ENCODE measurements around the gene MARK4. TPM values are rescaled to one million over a fixed set of nuclear protein-coding genes. Genes with fewer than 3 reads are reported as not detected.

MARK4 gene
- total RNA-seq, 1 donor = 18.1 TPM

DNA sequence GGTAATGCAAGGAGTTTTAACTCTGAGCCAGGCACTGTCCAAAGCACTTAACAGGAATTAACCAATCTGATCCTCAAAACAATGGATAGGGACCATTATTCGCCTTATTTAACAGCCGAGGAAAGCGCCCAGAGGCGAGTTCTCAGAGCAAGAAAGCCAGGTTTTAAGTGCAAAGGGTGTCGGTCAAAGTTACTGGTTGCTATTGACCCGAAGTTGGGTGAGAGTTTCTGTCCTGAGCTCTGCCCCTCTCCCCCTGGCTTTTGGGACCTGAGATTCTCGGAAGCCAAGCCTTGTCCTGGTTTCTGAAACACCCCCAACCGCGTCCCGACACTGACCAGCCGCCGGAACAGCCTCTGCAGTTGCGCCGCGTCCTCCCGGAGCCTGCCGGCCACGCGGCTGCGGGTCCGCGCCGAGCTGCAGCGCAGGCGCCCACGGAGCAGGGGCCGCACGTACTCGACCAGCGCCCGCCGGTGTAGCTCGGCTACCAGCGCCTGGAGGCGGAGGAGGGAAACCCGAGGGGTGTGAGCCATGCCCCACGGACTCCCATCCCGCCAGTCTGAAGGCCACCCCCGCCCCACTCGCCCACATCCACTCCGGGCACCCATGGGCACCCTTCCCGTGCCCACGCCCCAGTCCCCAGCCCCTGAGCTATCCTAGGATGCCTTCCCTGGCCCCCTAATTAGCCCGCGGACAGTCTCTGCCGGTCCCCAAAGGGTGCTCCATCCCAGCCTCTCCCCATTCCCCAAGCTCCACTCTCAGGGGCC, 33.7 kb upstream of the MARK4 start:
- peaks cover 28% of the 10 kb centered on the region for H3K27me3 ChIP-seq (ENCODE audit: insufficient read depth, low read length)
- no peak overlapping the region for H2AFZ ChIP-seq (ENCODE audit: low read length)
- H3K79me2 ChIP-seq (ENCODE audit: insufficient read depth, low read length) = no peaks in the 10 kb centered on the region
- H3K4me3 ChIP-seq (ENCODE audit: insufficient read depth, low read length) = no peak overlapping the region
- H3K4me1 ChIP-seq (ENCODE audit: insufficient read depth, low read length) = peaks cover 3% of the 10 kb centered on the region
- no peaks in the 10 kb centered on the region for H3K36me3 ChIP-seq (ENCODE audit: insufficient read depth, low read length)
- H3K27ac ChIP-seq (ENCODE audit: low read depth, low read length) = no peak overlapping the region
- H3K9me3 ChIP-seq (ENCODE audit: low read depth, low read length) = no peaks in the 10 kb centered on the region
- no peak overlapping the region for H3K4me2 ChIP-seq (ENCODE audit: insufficient read depth, low read length)
- TF ChIP-seq, protein P1, sequence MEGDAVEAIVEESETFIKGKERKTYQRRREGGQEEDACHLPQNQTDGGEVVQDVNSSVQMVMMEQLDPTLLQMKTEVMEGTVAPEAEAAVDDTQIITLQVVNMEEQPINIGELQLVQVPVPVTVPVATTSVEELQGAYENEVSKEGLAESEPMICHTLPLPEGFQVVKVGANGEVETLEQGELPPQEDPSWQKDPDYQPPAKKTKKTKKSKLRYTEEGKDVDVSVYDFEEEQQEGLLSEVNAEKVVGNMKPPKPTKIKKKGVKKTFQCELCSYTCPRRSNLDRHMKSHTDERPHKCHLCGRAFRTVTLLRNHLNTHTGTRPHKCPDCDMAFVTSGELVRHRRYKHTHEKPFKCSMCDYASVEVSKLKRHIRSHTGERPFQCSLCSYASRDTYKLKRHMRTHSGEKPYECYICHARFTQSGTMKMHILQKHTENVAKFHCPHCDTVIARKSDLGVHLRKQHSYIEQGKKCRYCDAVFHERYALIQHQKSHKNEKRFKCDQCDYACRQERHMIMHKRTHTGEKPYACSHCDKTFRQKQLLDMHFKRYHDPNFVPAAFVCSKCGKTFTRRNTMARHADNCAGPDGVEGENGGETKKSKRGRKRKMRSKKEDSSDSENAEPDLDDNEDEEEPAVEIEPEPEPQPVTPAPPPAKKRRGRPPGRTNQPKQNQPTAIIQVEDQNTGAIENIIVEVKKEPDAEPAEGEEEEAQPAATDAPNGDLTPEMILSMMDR (IDR thresholded peaks at IDR 0.05; ENCODE audit: extremely low read depth, low read depth, low read length) = no peak
- peak; percentile 73 for DNase-seq (ENCODE audit: insufficient read length, low spot score, missing footprints)
- no peaks in the 10 kb centered on the region for H4K20me1 ChIP-seq (ENCODE audit: insufficient read depth, low read length)

DNA sequence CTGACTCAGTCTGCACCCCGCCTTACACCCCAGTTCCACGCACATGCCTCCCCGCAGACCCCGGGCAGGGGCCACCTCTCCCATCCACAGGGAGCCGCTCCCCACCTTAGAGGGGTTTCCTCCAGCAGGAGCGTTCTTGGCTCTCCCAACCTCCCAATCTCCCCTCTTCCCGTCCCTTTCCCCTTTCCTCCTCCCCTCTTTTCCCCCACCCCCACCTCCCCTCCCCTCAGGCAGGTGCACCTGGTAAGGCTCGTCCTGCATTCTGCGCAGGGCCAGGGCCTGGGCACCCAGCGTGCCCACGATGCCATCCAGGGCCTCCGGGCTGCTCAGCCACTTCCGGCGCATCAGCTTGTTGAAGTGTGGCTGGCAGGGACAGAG, 33.1 kb upstream of the MARK4 start:
- no peaks in the 10 kb centered on the region for H3K79me2 ChIP-seq (ENCODE audit: insufficient read depth, low read length)
- H3K27ac ChIP-seq (ENCODE audit: low read depth, low read length) = no peak overlapping the region
- no peak for DNase-seq (ENCODE audit: insufficient read length, low spot score, missing footprints)
- TF ChIP-seq, protein P1 (IDR thresholded peaks at IDR 0.05; ENCODE audit: extremely low read depth, low read depth, low read length) = no peak
- H2AFZ ChIP-seq (ENCODE audit: low read length) = no peak overlapping the region
- H3K27me3 ChIP-seq (ENCODE audit: insufficient read depth, low read length) = peaks cover 28% of the 10 kb centered on the region
- H3K4me3 ChIP-seq (ENCODE audit: insufficient read depth, low read length) = no peak overlapping the region
- H3K36me3 ChIP-seq (ENCODE audit: insufficient read depth, low read length) = no peaks in the 10 kb centered on the region
- no peaks in the 10 kb centered on the region for H3K9me3 ChIP-seq (ENCODE audit: low read depth, low read length)
- peaks cover 3% of the 10 kb centered on the region for H3K4me1 ChIP-seq (ENCODE audit: insufficient read depth, low read length)
- no peak overlapping the region for H3K4me2 ChIP-seq (ENCODE audit: insufficient read depth, low read length)
- no peaks in the 10 kb centered on the region for H4K20me1 ChIP-seq (ENCODE audit: insufficient read depth, low read length)

DNA sequence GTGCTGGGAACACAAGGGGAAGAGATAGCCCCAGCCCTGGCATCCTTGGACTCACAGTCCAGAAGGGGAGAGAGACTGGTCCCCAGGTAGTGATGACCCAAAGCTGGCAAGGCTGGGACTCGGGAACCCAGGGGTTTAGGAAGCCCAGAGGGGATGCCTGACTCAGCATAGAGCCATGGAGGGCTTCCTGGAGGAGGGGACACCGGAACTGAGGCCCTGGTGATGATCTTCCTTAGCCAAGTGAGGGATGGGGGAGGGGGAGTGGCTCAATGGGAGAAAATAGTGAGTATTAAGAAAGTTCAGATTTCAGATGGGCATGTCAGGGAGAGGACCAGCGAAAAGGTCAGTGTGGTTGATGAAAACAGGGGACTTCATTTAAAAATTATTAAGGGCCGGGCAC, 32.6 kb upstream of the MARK4 start:
- Histone ChIP-seq H3K79me2 (ENCODE audit: insufficient read depth, low read length) (no peaks in the 10 kb centered on the region), H2AFZ (ENCODE audit: low read length) (no peak overlapping the region), H3K4me1 (ENCODE audit: insufficient read depth, low read length) (peaks cover 3% of the 10 kb centered on the region), H3K27ac (ENCODE audit: low read depth, low read length) (no peak overlapping the region), H3K4me3 (ENCODE audit: insufficient read depth, low read length) (no peak overlapping the region), H4K20me1 (ENCODE audit: insufficient read depth, low read length) (no peaks in the 10 kb centered on the region), H3K4me2 (ENCODE audit: insufficient read depth, low read length) (no peak overlapping the region), H3K36me3 (ENCODE audit: insufficient read depth, low read length) (no peaks in the 10 kb centered on the region), H3K27me3 (ENCODE audit: insufficient read depth, low read length) (peaks cover 28% of the 10 kb centered on the region), H3K9me3 (ENCODE audit: low read depth, low read length) (no peaks in the 10 kb centered on the region)
- TF ChIP-seq, protein P1 (IDR thresholded peaks at IDR 0.05; ENCODE audit: extremely low read depth, low read depth, low read length) = no peak
- DNase-seq (ENCODE audit: insufficient read length, low spot score, missing footprints) = no peak

DNA sequence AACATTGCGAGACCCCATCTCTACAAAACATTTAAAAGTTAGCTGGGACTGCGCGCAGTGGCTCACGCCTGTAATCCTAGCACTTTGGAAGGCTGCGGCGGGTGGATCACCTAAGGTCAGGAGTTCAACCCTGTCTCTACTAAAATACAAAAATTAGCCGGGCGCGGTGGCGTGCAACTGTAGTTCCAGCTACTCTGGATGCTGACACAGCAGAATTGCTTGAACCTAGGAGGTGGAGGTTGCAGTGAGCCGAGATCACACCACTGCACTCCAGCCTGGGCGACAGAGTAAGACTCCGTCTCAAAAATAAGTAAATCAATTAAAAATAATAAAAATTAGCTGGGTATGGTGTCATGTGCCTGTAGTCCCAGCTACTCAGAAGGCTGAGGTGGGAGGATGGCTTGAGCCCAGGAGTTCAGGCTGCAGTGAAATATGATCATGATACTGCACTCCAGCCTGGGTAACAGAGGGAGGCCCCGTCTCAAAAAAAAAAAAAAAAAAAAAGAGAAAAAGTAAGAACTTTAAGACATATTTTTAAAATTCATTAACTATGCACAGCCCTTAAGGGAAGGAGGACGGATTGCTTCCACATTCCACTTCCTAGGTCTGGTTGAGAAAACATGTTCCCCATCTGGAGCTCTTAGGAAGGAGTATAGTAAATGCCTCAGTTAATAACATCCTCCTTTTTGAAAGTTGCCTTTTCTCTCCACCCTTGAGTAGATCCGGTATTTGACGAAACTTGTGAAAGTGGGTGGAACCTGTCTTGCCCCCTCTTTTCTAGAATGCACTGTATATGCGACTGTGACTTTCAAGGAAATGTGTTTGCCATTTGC, 31.9 kb upstream of the MARK4 start:
- no peaks in the 10 kb centered on the region for H3K36me3 ChIP-seq (ENCODE audit: insufficient read depth, low read length)
- no peaks in the 10 kb centered on the region for H3K9me3 ChIP-seq (ENCODE audit: low read depth, low read length)
- H3K27ac ChIP-seq (ENCODE audit: low read depth, low read length) = no peak overlapping the region
- no peak for DNase-seq (ENCODE audit: insufficient read length, low spot score, missing footprints)
- H3K79me2 ChIP-seq (ENCODE audit: insufficient read depth, low read length) = no peaks in the 10 kb centered on the region
- H4K20me1 ChIP-seq (ENCODE audit: insufficient read depth, low read length) = no peaks in the 10 kb centered on the region
- no peak overlapping the region for H3K4me3 ChIP-seq (ENCODE audit: insufficient read depth, low read length)
- H3K4me1 ChIP-seq (ENCODE audit: insufficient read depth, low read length) = peaks cover 3% of the 10 kb centered on the region
- H3K4me2 ChIP-seq (ENCODE audit: insufficient read depth, low read length) = no peak overlapping the region
- peaks cover 28% of the 10 kb centered on the region for H3K27me3 ChIP-seq (ENCODE audit: insufficient read depth, low read length)
- H2AFZ ChIP-seq (ENCODE audit: low read length) = no peak overlapping the region
- TF ChIP-seq, protein P1 (IDR thresholded peaks at IDR 0.05; ENCODE audit: extremely low read depth, low read depth, low read length) = no peak
